GM21825 (cell line): ENCODE measurements around the gene FOXP1.

Experiments
- ATAC-seq: cut with Tn5 transposase; IDR thresholded peaks from one replicate; pipeline ENCODE4 v1.9.1; 2021; ENCODE audit warnings: mild to moderate bottlenecking, moderate library complexity; ENCODE audit not compliant: unreplicated experiment

The FOXP1 gene

GRCh38 chr3:71288269-71288930 lies 295.1 kb downstream of the FOXP1 start:
- no peak for ATAC-seq

GRCh38 chr3:71285086-71285485 lies 298.4 kb downstream of the FOXP1 start:
- ATAC-seq = no peak

GRCh38 chr3:71282976-71283375 lies 300.6 kb downstream of the FOXP1 start:
- no peak for ATAC-seq

- ATAC-seq = no peak
Observed at GRCh38 chr3:71281280-71281679, 302.2 kb downstream of the FOXP1 start.

- ATAC-seq = no peak
Observed at GRCh38 chr3:71277341-71277740, 306.2 kb downstream of the FOXP1 start.

GRCh38 chr3:71276531-71276930 lies 307.0 kb downstream of the FOXP1 start:
- no peak for ATAC-seq

- no peak for ATAC-seq
Observed at GRCh38 chr3:71273453-71273852, 310.1 kb downstream of the FOXP1 start.

- no peak for ATAC-seq
Observed at GRCh38 chr3:71271596-71271995, 311.9 kb downstream of the FOXP1 start.

- ATAC-seq = no peak
Observed at GRCh38 chr3:71269906-71270305, 313.6 kb downstream of the FOXP1 start.

GRCh38 chr3:71268462-71268999 lies 315.0 kb downstream of the FOXP1 start:
- no peak for ATAC-seq

- ATAC-seq = no peak
Observed at GRCh38 chr3:71266875-71267274, 316.7 kb downstream of the FOXP1 start.

GRCh38 chr3:71265365-71265915 lies 318.1 kb downstream of the FOXP1 start:
- no peak for ATAC-seq

- ATAC-seq = no peak
Observed at GRCh38 chr3:71264840-71265239, 318.7 kb downstream of the FOXP1 start.

GRCh38 chr3:71262364-71263265 lies 320.9 kb downstream of the FOXP1 start:
- no peak for ATAC-seq

- peak; percentile 77 for ATAC-seq
Observed at GRCh38 chr3:71260782-71261181, 322.7 kb downstream of the FOXP1 start.

GRCh38 chr3:71258526-71258925 lies 325.0 kb downstream of the FOXP1 start:
- ATAC-seq = no peak

- no peak for ATAC-seq
Observed at GRCh38 chr3:71258116-71258515, 325.4 kb downstream of the FOXP1 start.

- no peak for ATAC-seq
Observed at GRCh38 chr3:71255498-71255897, 328.0 kb downstream of the FOXP1 start.

GRCh38 chr3:71254281-71255057 lies 329.1 kb downstream of the FOXP1 start:
- no peak for ATAC-seq

- no peak for ATAC-seq
Observed at GRCh38 chr3:71253169-71253568, 330.4 kb downstream of the FOXP1 start.

GRCh38 chr3:71252466-71252865 lies 331.1 kb downstream of the FOXP1 start:
- no peak for ATAC-seq
